Skeletal muscle tissue (tissue), 4 donors: ENCODE data around the gene ARF6. TPM values are rescaled to one million over a fixed set of nuclear protein-coding genes. Genes with fewer than 3 reads are reported as not detected.
"Not testable (repeated sequence)": the region's sequence is repeated elsewhere in the genome, so short reads cannot be mapped to it uniquely, and the experiment has no call there.

Experiments
- H3K27ac ChIP-seq: one replicate; pipeline ENCODE4 v1.7.0; 2013; ENCODE audit warnings: mild to moderate bottlenecking, low read depth, low read length, inconsistent platforms
- H3K27me3 ChIP-seq, 3 donors: one replicate each; pipeline ENCODE4 v1.7.0; 2013; ENCODE audit warnings: low read length in 3 of 3; ENCODE audit not compliant: control insufficient read depth in 3 of 3, insufficient read depth in 3 of 3
- H3K36me3 ChIP-seq, 3 donors: one replicate each; pipeline ENCODE4 v1.7.0; 2013; ENCODE audit warnings: low read length in 3 of 3; ENCODE audit not compliant: control insufficient read depth in 3 of 3, insufficient read depth in 3 of 3
- H3K4me1 ChIP-seq, 3 donors: one replicate each; pipeline ENCODE4 v1.7.0; 2013; ENCODE audit warnings: low read length in 3 of 3, mild to moderate bottlenecking in 3 of 3; ENCODE audit not compliant: control insufficient read depth in 3 of 3, insufficient read depth in 3 of 3
- H3K4me3 ChIP-seq, 3 donors: one replicate each; pipeline ENCODE4 v1.7.0; 2013; ENCODE audit warnings: low read length in 3 of 3
- H3K9ac ChIP-seq, 3 donors: one replicate each; pipeline ENCODE4 v1.7.0; 2013; ENCODE audit warnings: low read length in 3 of 3, mild to moderate bottlenecking in 3 of 3, moderate library complexity in 2 of 3, low read depth in 1 of 3
- H3K9me3 ChIP-seq, 3 donors: one replicate each; pipeline ENCODE4 v1.7.0; 2013; ENCODE audit warnings: low read length in 3 of 3; ENCODE audit not compliant: control insufficient read depth in 3 of 3
- total RNA-seq: library from RNA; depleted of rRNA; stranded (reverse); fragments of >200 nt; gene quantifications from one replicate; pipeline ENCODE4 v1.2.3, GENCODE V29; 2014
- donor health status: Osteomylitis.

ARF6 gene
- total RNA-seq, 1 donor from 2014 or later = 24.5 TPM

- peak overlapping the region; percentile 75 to 95 (median 91) for H3K4me3 ChIP-seq
- H3K9me3 ChIP-seq = no peaks in the 10 kb centered on the region
- H3K36me3 ChIP-seq = peaks cover 0 to 2% (median 0%) of the 10 kb centered on the region in 3 donors
- H3K27me3 ChIP-seq = no peaks in the 10 kb centered on the region
- H3K9ac ChIP-seq = peak overlapping the region; percentile 73 to 91 (median 90)
- peaks cover 18 to 20% (median 19%) of the 10 kb centered on the region in 3 donors for H3K4me1 ChIP-seq
- H3K27ac ChIP-seq = peak overlapping the region; percentile 94
Measured at GRCh38 chr14:49860988-49861698, 31.7 kb upstream of the ARF6 start.

- peak overlapping the region; percentile 75 to 95 (median 91) for H3K4me3 ChIP-seq
- H3K27me3 ChIP-seq = no peaks in the 10 kb centered on the region
- H3K9ac ChIP-seq = peak overlapping the region; percentile 73 to 91 (median 90)
- peaks cover 0 to 2% (median 0%) of the 10 kb centered on the region in 3 donors for H3K36me3 ChIP-seq
- H3K4me1 ChIP-seq = peaks cover 18 to 20% (median 19%) of the 10 kb centered on the region in 3 donors
- H3K27ac ChIP-seq = peak overlapping the region; percentile 94
- H3K9me3 ChIP-seq = no peaks in the 10 kb centered on the region
Measured at GRCh38 chr14:49861699-49862088, 31.2 kb upstream of the ARF6 start.

- Histone ChIP-seq H3K9ac (peak overlapping the region; percentile 73 to 91 (median 90)), H3K27me3 (no peaks in the 10 kb centered on the region), H3K9me3 (no peaks in the 10 kb centered on the region), H3K4me3 (peak overlapping the region; percentile 75 to 95 (median 91)), H3K4me1 (peaks cover 16 to 20% (median 18%) of the 10 kb centered on the region in 3 donors), H3K27ac (peak overlapping the region; percentile 94), H3K36me3 (peaks cover 0 to 2% (median 0%) of the 10 kb centered on the region in 3 donors)
Measured at GRCh38 chr14:49862089-49862673, 30.7 kb upstream of the ARF6 start.

- peaks cover 0 to 2% (median 0%) of the 10 kb centered on the region in 3 donors for H3K36me3 ChIP-seq
- H3K9ac ChIP-seq = peak overlapping the region; percentile 89 to 100 (median 99)
- H3K4me1 ChIP-seq = peaks cover 18 to 29% (median 26%) of the 10 kb centered on the region in 3 donors
- no peaks in the 10 kb centered on the region for H3K27me3 ChIP-seq
- peak overlapping the region; percentile 94 for H3K27ac ChIP-seq
- H3K4me3 ChIP-seq = peak overlapping the region; percentile 80 to 100 (median 100)
- no peaks in the 10 kb centered on the region for H3K9me3 ChIP-seq
Measured at GRCh38 chr14:49863487-49864281, 29.2 kb upstream of the ARF6 start.

- Histone ChIP-seq H3K4me3 (no peak overlapping the region), H3K9me3 (no peaks in the 10 kb centered on the region), H3K27ac (no peak overlapping the region), H3K27me3 (no peaks in the 10 kb centered on the region), H3K9ac (no peak overlapping the region), H3K4me1 (peaks cover 18 to 30% (median 26%) of the 10 kb centered on the region in 3 donors), H3K36me3 (peaks cover 0 to 2% (median 0%) of the 10 kb centered on the region in 3 donors)
Measured at GRCh38 chr14:49865431-49865859, 27.4 kb upstream of the ARF6 start.

- Histone ChIP-seq H3K27me3 (no peaks in the 10 kb centered on the region), H3K36me3 (peaks cover 0 to under 1% (median 0%) of the 10 kb centered on the region in 3 donors), H3K4me1 (peaks cover 9 to 30% (median 23%) of the 10 kb centered on the region in 3 donors), H3K4me3 (peak overlapping the region; percentile 83 to 89 (median 86)), H3K27ac (peak overlapping the region; percentile 97), H3K9me3 (no peaks in the 10 kb centered on the region), H3K9ac (peak overlapping the region; percentile 89 to 92 (median 91))
Measured at GRCh38 chr14:49867831-49868719, 24.8 kb upstream of the ARF6 start.

- Histone ChIP-seq H3K9me3 (no peaks in the 10 kb centered on the region), H3K27ac (peak overlapping the region; percentile 97), H3K4me1 (peaks cover 8 to 24% (median 17%) of the 10 kb centered on the region in 3 donors), H3K36me3 (no peaks in the 10 kb centered on the region), H3K27me3 (no peaks in the 10 kb centered on the region), H3K4me3 (peak overlapping the region; percentile 74 to 89 (median 75)), H3K9ac (peak overlapping the region; percentile 81 to 91 (median 89))
Measured at GRCh38 chr14:49868720-49869114, 24.2 kb upstream of the ARF6 start.

GRCh38 chr14:49870908-49871307 lies 22.0 kb upstream of the ARF6 start:
- H3K27me3 ChIP-seq = no peaks in the 10 kb centered on the region
- no peaks in the 10 kb centered on the region for H3K9me3 ChIP-seq
- H3K4me1 ChIP-seq = peaks cover 4 to 13% (median 11%) of the 10 kb centered on the region in 3 donors
- no peak overlapping the region for H3K4me3 ChIP-seq
- H3K9ac ChIP-seq = no peak overlapping the region
- no peaks in the 10 kb centered on the region for H3K36me3 ChIP-seq
- no peak overlapping the region for H3K27ac ChIP-seq

- not testable (repeated sequence) for H3K4me3 ChIP-seq, H3K4me1 ChIP-seq, H3K9me3 ChIP-seq, H3K27me3 ChIP-seq, H3K9ac ChIP-seq, H3K36me3 ChIP-seq, H3K27ac ChIP-seq
Measured at GRCh38 chr14:49873548-49873947, 19.3 kb upstream of the ARF6 start.
